ENCODE results near the gene ACOT4.
A peak's percentile ranks its signal among the peaks of the same experiment; 100 is the strongest.
"Not testable (repeated sequence)": the region's sequence is repeated elsewhere in the genome, so short reads cannot be mapped to it uniquely, and the experiment has no call there.

The ACOT4 gene

DNA sequence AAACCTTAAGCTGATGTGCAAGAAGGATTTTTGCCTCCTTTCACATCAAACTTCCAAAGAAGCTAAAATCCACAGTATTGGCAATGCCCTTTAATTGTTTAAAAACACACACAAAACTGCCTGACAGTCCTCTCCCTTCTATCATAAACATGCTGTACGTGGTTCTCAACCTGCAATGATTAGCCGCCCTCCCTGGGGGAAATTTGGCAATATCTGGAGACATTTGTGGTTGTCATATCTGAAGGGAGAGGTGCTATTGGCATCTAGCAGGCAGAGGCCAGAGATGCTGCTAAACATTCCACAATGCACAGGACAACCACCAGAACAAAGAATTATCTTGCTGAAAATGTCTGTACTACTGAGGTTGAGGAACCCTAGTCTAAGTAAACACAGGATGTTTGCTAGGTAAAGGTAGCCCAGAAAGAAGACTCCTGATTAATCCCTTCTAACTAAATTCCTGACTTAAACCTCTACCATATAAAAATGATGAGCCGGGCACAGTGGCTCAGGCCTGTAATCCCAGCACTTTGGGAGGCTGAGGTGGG lies 21.8 kb downstream of the ACOT4 start:
- Histone ChIP-seq H3K27ac (ENCODE audit: low read length) (no peak overlapping the region), H3K27me3 (ENCODE audit: control insufficient read depth, insufficient read depth, low read length) (peaks cover 40% of the 10 kb centered on the region), H3K4me1 (ENCODE audit: control insufficient read depth, low read depth, low read length) (peaks cover 8% of the 10 kb centered on the region), H3K9me3 (ENCODE audit: control insufficient read depth, low read depth, low read length) (no peaks in the 10 kb centered on the region), H3K9ac (ENCODE audit: low read length) (no peak overlapping the region), H3K36me3 (ENCODE audit: control insufficient read depth, low read depth, low read length) (no peaks in the 10 kb centered on the region), H3K4me3 (ENCODE audit: low read length) (no peak overlapping the region)

DNA sequence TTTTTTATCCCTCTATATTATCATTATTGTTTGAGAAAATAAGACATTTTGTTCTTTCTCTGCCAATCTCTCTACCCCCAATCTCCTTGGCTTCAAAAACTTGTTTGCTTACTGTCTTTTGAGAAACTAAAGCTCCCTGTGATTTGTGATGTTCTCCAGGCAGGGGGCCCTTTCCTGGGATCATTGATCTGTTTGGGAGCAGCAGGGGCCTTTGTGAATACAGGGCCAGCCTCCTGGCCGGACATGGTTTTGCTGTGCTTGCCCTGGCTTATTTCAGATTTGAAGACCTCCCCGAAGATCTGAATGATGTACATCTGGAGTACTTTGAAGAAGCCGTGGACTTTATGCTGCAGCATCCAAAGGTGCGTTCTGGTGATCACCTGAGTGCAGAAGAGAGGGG lies 25.2 kb downstream of the ACOT4 start:
- no peak overlapping the region for H3K9ac ChIP-seq (ENCODE audit: low read length)
- H3K4me1 ChIP-seq (ENCODE audit: control insufficient read depth, low read depth, low read length) = peaks cover 8% of the 10 kb centered on the region
- H3K27me3 ChIP-seq (ENCODE audit: control insufficient read depth, insufficient read depth, low read length) = peaks cover 34% of the 10 kb centered on the region
- no peaks in the 10 kb centered on the region for H3K9me3 ChIP-seq (ENCODE audit: control insufficient read depth, low read depth, low read length)
- H3K27ac ChIP-seq (ENCODE audit: low read length) = no peak overlapping the region
- no peak overlapping the region for H3K4me3 ChIP-seq (ENCODE audit: low read length)
- H3K36me3 ChIP-seq (ENCODE audit: control insufficient read depth, low read depth, low read length) = no peaks in the 10 kb centered on the region

DNA sequence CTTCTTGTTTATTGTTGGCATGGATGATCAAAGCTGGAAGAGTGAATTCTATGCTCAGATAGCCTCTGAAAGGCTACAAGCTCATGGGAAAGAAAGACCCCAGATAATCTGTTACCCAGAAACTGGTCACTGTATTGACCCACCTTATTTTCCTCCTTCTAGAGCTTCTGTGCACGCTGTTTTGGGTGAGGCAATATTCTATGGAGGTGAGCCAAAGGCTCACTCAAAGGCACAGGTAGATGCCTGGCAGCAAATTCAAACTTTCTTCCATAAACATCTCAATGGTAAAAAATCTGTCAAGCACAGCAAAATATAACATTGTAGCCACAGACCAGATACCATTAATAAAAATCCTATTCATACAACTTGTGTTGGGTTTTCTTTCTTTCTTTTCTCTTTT lies 27.9 kb downstream of the ACOT4 start:
- Histone ChIP-seq H3K4me1 (ENCODE audit: control insufficient read depth, low read depth, low read length) (peaks cover 8% of the 10 kb centered on the region), H3K36me3 (ENCODE audit: control insufficient read depth, low read depth, low read length) (no peaks in the 10 kb centered on the region), H3K27me3 (ENCODE audit: control insufficient read depth, insufficient read depth, low read length) (peaks cover 11% of the 10 kb centered on the region), H3K27ac (ENCODE audit: low read length) (no peak overlapping the region), H3K4me3 (ENCODE audit: low read length) (no peak overlapping the region), H3K9ac (ENCODE audit: low read length) (no peak overlapping the region), H3K9me3 (ENCODE audit: control insufficient read depth, low read depth, low read length) (no peaks in the 10 kb centered on the region)

DNA sequence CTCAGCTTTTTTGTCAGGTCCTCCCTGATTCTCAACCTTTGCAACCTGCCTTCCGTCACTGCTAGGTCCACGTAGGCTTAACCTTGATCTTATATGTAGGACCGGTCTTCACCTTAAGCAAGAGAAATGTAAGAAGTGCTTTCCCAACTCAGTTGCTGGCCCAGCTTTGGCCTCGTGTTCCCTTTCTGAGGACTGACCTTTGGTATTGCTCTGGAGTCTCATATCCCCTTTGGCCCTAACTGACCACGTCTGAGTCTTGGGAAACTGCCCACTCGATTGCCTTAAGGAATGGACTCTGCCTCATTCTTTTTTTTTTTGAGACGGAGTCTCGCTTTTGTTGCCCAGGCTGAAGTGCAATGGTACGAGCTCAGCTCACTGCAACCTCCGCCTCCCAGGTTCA lies 28.6 kb downstream of the ACOT4 start:
- no peaks in the 10 kb centered on the region for H3K36me3 ChIP-seq (ENCODE audit: control insufficient read depth, low read depth, low read length)
- H3K4me3 ChIP-seq (ENCODE audit: low read length) = no peak overlapping the region
- no peaks in the 10 kb centered on the region for H3K9me3 ChIP-seq (ENCODE audit: control insufficient read depth, low read depth, low read length)
- H3K9ac ChIP-seq (ENCODE audit: low read length) = no peak overlapping the region
- H3K27me3 ChIP-seq (ENCODE audit: control insufficient read depth, insufficient read depth, low read length) = peaks cover 11% of the 10 kb centered on the region
- no peak overlapping the region for H3K27ac ChIP-seq (ENCODE audit: low read length)
- peaks cover 8% of the 10 kb centered on the region for H3K4me1 ChIP-seq (ENCODE audit: control insufficient read depth, low read depth, low read length)

DNA sequence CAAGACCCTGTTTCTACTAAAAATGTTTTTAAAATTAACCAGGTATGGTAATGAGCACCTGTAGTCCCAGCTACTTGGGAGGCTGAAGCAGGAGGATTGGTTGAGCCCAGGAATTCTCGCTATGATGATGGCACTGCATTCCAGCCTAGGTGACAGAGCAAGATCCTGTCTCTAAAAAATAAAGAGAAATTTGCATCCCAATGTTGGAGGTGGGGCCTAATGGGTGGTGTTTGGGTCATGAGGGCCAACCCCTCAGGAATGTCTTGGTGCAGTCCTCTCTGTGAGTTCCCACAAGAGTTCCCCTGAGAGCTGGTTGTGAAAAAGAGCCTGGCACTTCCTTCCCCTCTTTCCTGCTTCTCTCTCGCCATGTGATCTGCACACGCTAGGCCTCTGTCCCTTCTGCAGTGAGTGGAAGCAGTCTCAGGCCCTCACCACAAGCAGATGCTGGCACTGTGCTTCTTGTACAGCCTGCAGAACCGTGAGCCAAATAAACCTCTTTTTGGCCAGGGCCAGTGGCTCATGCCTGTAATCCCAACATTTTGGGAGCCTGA lies 31.9 kb downstream of the ACOT4 start:
- no peaks in the 10 kb centered on the region for H3K36me3 ChIP-seq (ENCODE audit: control insufficient read depth, low read depth, low read length)
- H3K27ac ChIP-seq (ENCODE audit: low read length) = no peak overlapping the region
- no peak overlapping the region for H3K4me3 ChIP-seq (ENCODE audit: low read length)
- no peak overlapping the region for H3K9ac ChIP-seq (ENCODE audit: low read length)
- H3K9me3 ChIP-seq (ENCODE audit: control insufficient read depth, low read depth, low read length) = no peaks in the 10 kb centered on the region
- H3K4me1 ChIP-seq (ENCODE audit: control insufficient read depth, low read depth, low read length) = no peaks in the 10 kb centered on the region
- peaks cover 4% of the 10 kb centered on the region for H3K27me3 ChIP-seq (ENCODE audit: control insufficient read depth, insufficient read depth, low read length)

DNA sequence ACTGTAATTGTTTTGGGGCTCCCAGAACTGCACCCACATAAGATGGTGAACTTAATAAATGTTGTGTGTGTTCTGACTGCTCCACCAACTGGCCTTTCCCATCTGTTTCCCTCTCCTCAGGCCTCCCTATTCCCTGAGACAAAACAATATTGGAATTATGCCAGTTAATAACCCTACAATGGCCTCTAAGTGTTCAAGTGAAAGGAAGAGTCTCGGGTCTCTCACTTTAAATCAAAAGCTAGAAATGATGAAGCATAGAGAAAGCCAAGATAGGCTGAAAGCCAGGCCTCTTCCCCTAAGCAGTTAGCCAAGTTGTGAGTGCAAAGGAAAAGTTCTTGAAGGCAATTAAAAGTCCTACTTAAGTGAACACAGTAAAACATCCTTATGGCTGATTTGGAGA lies 34.0 kb downstream of the ACOT4 start:
- Histone ChIP-seq H3K27me3 (ENCODE audit: control insufficient read depth, insufficient read depth, low read length) (no peaks in the 10 kb centered on the region), H3K36me3 (ENCODE audit: control insufficient read depth, low read depth, low read length) (no peaks in the 10 kb centered on the region), H3K4me1 (ENCODE audit: control insufficient read depth, low read depth, low read length) (no peaks in the 10 kb centered on the region), H3K27ac (ENCODE audit: low read length) (no peak overlapping the region), H3K9ac (ENCODE audit: low read length) (no peak overlapping the region), H3K4me3 (ENCODE audit: low read length) (no peak overlapping the region), H3K9me3 (ENCODE audit: control insufficient read depth, low read depth, low read length) (no peaks in the 10 kb centered on the region)

DNA sequence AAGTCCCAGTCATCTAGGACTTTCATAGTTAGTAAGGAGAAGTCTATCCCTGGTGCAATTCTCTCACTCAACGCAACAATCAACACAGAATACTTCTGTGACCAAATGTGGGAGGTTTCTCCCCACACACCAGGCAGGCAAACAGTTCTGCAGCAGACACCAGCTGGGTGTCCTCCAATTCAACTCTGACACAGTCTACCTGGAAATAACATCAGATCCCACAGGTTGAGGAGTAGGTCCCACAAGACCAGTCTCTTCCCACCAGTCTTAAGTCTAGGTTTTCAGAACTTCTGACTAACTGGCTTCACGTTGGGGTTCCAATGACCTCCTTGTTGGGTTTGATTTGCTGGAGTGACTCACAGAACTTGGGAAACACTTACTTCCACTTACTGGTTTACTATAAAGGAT lies 35.5 kb downstream of the ACOT4 start:
- no peak overlapping the region for H3K9ac ChIP-seq (ENCODE audit: low read length)
- H3K4me1 ChIP-seq (ENCODE audit: control insufficient read depth, low read depth, low read length) = no peaks in the 10 kb centered on the region

DNA sequence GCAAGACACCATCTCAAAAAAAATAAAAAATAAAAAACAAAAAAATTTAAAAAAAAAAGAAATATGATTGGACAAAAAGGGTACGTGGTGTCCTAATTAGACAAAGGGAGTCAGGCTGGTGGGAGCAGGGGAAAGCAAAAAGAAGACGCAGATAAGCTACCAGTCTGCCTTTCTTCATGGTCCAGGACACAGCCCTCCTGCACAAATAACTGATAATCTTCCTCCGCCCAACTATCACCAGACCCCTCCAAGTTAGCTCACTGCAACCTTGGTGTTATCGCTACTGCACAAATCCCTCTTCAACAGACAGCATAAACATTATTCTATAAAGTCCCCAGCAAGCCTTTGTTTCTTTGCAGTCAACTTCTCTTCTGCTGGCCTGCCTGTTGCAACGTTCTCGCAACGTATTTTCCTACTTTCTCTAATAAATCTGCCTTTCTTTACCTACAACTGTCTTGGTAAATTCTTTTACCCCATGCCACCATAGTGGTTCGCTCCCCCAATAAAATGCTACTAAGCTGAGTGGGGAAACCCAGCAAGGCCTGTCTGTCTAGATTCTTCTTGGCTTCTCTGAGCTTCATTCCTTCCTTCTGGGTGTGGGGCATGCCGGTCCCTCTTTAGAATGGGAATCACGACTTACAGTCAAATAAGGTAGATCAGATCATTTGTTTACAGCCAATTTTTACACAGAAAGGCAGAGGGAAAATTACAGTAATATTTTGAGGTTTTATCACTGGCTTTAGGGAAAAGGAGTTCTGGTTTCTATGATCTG lies 38.5 kb downstream of the ACOT4 start:
- Histone ChIP-seq H3K9ac (ENCODE audit: low read length) (no peak overlapping the region), H3K36me3 (ENCODE audit: control insufficient read depth, low read depth, low read length) (no peaks in the 10 kb centered on the region), H3K27ac (ENCODE audit: low read length) (no peak overlapping the region), H3K4me3 (ENCODE audit: low read length) (no peak overlapping the region), H3K27me3 (ENCODE audit: control insufficient read depth, insufficient read depth, low read length) (no peaks in the 10 kb centered on the region), H3K9me3 (ENCODE audit: control insufficient read depth, low read depth, low read length) (no peaks in the 10 kb centered on the region), H3K4me1 (ENCODE audit: control insufficient read depth, low read depth, low read length) (peaks cover 8% of the 10 kb centered on the region)

More for the DNA sequence above, 35.5 kb downstream of the ACOT4 start:
- Histone ChIP-seq H3K4me3 (ENCODE audit: low read length) (no peak overlapping the region), H3K27ac (ENCODE audit: low read length) (no peak overlapping the region), H3K27me3 (ENCODE audit: control insufficient read depth, insufficient read depth, low read length) (no peaks in the 10 kb centered on the region), H3K36me3 (ENCODE audit: control insufficient read depth, low read depth, low read length) (no peaks in the 10 kb centered on the region), H3K9me3 (ENCODE audit: control insufficient read depth, low read depth, low read length) (no peaks in the 10 kb centered on the region)

DNA sequence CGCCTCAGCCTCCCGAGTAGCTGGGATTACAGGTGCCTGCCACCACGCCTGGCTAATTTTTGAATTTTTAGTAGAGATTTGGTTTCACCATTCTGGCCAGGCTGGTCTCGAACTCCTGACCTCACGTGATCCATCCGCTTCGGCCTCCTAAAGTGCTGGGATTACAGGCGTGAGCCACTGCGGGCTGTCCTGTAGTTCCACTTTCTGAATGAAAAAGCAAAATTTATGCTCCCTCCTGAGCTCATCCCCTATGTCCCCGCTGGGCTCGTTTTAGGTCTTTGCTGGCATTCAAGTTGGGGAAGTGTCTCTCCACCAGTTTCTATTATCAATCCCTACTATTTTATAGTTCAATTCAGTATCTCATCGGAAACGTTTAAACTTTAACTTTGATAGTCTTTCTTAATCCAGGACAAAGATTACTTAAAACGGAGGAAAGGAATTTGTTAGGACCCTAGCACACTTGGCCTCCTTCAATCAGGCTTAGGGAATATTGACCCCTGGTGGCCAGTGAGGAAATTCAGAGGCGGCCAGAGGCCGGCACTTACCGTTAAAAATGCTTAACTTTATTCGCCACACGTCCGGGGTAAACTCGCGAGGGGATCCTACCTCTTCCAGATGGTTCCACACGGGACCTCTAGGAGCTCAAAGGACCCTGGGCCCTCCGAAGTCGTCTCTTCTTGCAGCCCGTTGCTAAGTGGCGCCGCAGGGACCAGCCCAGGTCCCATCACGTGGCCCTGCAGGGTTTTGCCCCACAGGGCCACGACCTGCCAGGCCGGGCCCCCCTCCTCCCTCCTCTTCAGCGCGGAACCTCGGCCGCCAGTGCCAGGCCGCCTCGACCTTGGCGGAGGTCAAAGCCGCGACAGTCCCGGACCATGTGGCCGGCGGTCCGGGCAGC lies 41.7 kb downstream of the ACOT4 start:
- H3K9ac ChIP-seq (ENCODE audit: low read length) = peak overlapping the region; percentile 72
- H3K4me1 ChIP-seq (ENCODE audit: control insufficient read depth, low read depth, low read length) = peaks cover 8% of the 10 kb centered on the region
- no peak overlapping the region for H3K27ac ChIP-seq (ENCODE audit: low read length)

DNA sequence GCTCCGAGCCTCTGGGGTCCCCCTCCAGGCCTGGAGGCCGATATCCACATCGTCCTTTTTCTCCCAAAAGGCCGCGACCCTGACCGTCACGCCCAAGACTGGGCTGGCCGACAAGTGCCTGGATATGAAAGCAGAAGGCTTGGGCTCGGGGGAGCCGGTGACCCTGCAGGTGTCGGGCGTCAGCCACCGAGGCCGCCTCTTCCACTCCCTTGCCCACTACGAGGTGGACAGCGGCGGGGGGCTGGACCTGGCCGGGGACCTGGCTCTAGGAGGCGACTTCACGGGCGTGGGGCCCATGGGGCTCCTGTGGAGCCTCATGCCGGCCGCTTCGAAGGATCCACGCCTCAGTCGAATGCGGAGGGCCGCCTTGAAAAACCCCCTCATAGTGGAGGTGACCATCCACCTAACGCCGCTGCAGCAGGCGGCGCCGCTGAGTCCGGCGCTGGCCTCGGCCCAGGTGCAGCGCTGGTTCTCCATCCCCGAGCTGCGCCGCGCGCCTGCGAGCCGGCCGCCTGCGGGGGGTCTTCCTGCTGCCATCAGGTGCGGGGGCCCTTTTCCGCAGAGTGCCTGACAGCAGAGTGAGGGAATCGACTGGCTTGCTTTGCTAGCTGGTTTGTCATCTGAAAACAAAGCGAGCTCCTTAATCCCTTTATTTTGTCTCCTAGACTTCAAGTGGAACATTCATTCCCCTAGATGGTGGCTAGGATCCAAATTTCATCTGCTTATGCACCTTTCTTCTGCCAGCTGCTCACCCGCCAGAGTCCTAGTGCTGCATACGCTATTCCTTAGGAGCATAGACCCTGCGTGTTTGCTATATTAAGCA lies 42.5 kb downstream of the ACOT4 start:
- Histone ChIP-seq H3K27ac (ENCODE audit: low read length) (no peak overlapping the region), H3K4me1 (ENCODE audit: control insufficient read depth, low read depth, low read length) (peaks cover 8% of the 10 kb centered on the region), H3K4me3 (ENCODE audit: low read length) (peak overlapping the region; percentile 73), H3K9me3 (ENCODE audit: control insufficient read depth, low read depth, low read length) (no peaks in the 10 kb centered on the region), H3K36me3 (ENCODE audit: control insufficient read depth, low read depth, low read length) (no peaks in the 10 kb centered on the region), H3K9ac (ENCODE audit: low read length) (peak overlapping the region; percentile 72), H3K27me3 (ENCODE audit: control insufficient read depth, insufficient read depth, low read length) (no peaks in the 10 kb centered on the region)

More for the DNA sequence above, 41.7 kb downstream of the ACOT4 start:
- Histone ChIP-seq H3K36me3 (ENCODE audit: control insufficient read depth, low read depth, low read length) (no peaks in the 10 kb centered on the region), H3K4me3 (ENCODE audit: low read length) (peak overlapping the region; percentile 73), H3K9me3 (ENCODE audit: control insufficient read depth, low read depth, low read length) (no peaks in the 10 kb centered on the region), H3K27me3 (ENCODE audit: control insufficient read depth, insufficient read depth, low read length) (no peaks in the 10 kb centered on the region)

DNA sequence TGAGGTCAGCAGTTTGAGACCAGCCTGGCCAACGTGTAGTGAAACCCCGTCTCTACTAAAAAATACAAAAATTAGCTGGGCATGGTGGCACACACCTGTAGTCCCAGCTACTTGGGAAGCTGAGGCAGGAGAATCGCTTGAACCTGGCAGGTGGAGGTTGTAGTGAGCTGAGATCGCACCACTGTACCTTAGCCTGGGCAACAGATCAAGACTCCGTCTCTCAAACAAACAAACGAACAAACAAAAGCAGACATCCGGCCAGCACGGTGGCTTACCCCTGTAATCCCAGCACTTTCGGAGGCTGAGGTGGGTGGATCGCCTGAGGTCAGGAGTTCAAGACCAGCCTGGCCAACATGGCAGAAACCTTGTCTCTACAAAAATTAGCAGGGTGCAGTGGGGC lies 44.7 kb downstream of the ACOT4 start:
- not testable (repeated sequence) for H3K9ac ChIP-seq (ENCODE audit: low read length); H3K4me1 ChIP-seq (ENCODE audit: control insufficient read depth, low read depth, low read length); H3K9me3 ChIP-seq (ENCODE audit: control insufficient read depth, low read depth, low read length); H3K27ac ChIP-seq (ENCODE audit: low read length); H3K27me3 ChIP-seq (ENCODE audit: control insufficient read depth, insufficient read depth, low read length); H3K36me3 ChIP-seq (ENCODE audit: control insufficient read depth, low read depth, low read length); H3K4me3 ChIP-seq (ENCODE audit: low read length)

Data from iPS-18a (cell line).